ENCODE data around the gene ALPK1. TPM values are rescaled to one million over a fixed set of nuclear protein-coding genes. Genes with fewer than 3 reads are reported as not detected.

Gene ALPK1
- total RNA-seq, 1 experiment from 2014 or later: 21.3 TPM

- H3K9me2 ChIP-seq (ENCODE audit: insufficient read depth): no peaks in the 10 kb centered on the region
- DNase-seq (ENCODE audit: low read depth, low spot score) (no peak), ATAC-seq (no peak)
- POLR2A ChIA-PET: no interaction called here
- H3K4me1 ChIP-seq (ENCODE audit: control insufficient read depth in 1 of 2, insufficient read depth in 2 of 2, low read length in 2 of 2): peaks cover 0 to 4% of the 10 kb centered on the region in 2 experiments; a peak in 2 of 4 replicates
- H2AFZ ChIP-seq (ENCODE audit: low read depth, low read length, poor library complexity, severe bottlenecking): no peak overlapping the region
- BruUV-seq (replicated peaks): no TSS peak
- H3K9me3 ChIP-seq (ENCODE audit: control insufficient read depth in 1 of 2, insufficient read depth in 1 of 2, low read depth in 1 of 2, low read length in 2 of 2): no peaks in the 10 kb centered on the region
- no peaks in the 10 kb centered on the region for H3K27me3 ChIP-seq (ENCODE audit: insufficient read depth, low read length)
- no peak overlapping the region for H3K27ac ChIP-seq (ENCODE audit: low read depth, low read length)
- CTCF ChIA-PET: interaction anchor here (1.2 to 1.3 kb wide), 2 partner anchors 10 to 508 kb away, joined by 3 to 7 read pairs; no protein-coding TSS in a partner anchor
- no peak overlapping the region for H3K4me3 ChIP-seq (replicated peaks in 1 of 2; ENCODE audit: low read depth in 1 of 2, low read length in 2 of 2)
- H3K4me2 ChIP-seq (ENCODE audit: low read length): no peak overlapping the region
- TF ChIP-seq EGR1 (IDR thresholded peaks at IDR 0.05; ENCODE audit: low read depth) (no peak), POLR2A (IDR thresholded peaks at IDR 0.05; ENCODE audit: borderline replicate concordance, extremely low read depth, insufficient read depth, insufficient read length) (no peak), SP1 (IDR thresholded peaks at IDR 0.05; ENCODE audit: low read depth) (no peak), CTCF (IDR thresholded peaks at IDR 0.05 in 2 of 3, conservative IDR thresholded peaks at IDR 0.05 in 1 of 3; ENCODE audit: borderline replicate concordance in 1 of 3, insufficient read depth in 1 of 3, low read depth in 2 of 3, low read length in 2 of 3) (no peak), EZH2phosphoT487 (IDR thresholded peaks at IDR 0.05; ENCODE audit: borderline replicate concordance) (no peak), FOSL1 (IDR thresholded peaks at IDR 0.05; ENCODE audit: low read depth) (no peak), YY1 (IDR thresholded peaks at IDR 0.05; ENCODE audit: extremely low read depth, insufficient replicate concordance, low read depth, low read length) (no peak), RAD21 (IDR thresholded peaks at IDR 0.05; ENCODE audit: low read depth) (no peak), CBX3 (IDR thresholded peaks at IDR 0.05; ENCODE audit: low read depth) (no peak), ZFX (IDR thresholded peaks at IDR 0.05) (no peak), EZH2 (IDR thresholded peaks at IDR 0.05) (no peak), SRF (IDR thresholded peaks at IDR 0.05; ENCODE audit: low read depth) (no peak), POLR2AphosphoS5 (IDR thresholded peaks at IDR 0.05; ENCODE audit: low read depth, low read length) (no peak), ELF1 (IDR thresholded peaks at IDR 0.05; ENCODE audit: borderline replicate concordance, low read depth) (no peak)
- TF ChIP-seq, protein P1, sequence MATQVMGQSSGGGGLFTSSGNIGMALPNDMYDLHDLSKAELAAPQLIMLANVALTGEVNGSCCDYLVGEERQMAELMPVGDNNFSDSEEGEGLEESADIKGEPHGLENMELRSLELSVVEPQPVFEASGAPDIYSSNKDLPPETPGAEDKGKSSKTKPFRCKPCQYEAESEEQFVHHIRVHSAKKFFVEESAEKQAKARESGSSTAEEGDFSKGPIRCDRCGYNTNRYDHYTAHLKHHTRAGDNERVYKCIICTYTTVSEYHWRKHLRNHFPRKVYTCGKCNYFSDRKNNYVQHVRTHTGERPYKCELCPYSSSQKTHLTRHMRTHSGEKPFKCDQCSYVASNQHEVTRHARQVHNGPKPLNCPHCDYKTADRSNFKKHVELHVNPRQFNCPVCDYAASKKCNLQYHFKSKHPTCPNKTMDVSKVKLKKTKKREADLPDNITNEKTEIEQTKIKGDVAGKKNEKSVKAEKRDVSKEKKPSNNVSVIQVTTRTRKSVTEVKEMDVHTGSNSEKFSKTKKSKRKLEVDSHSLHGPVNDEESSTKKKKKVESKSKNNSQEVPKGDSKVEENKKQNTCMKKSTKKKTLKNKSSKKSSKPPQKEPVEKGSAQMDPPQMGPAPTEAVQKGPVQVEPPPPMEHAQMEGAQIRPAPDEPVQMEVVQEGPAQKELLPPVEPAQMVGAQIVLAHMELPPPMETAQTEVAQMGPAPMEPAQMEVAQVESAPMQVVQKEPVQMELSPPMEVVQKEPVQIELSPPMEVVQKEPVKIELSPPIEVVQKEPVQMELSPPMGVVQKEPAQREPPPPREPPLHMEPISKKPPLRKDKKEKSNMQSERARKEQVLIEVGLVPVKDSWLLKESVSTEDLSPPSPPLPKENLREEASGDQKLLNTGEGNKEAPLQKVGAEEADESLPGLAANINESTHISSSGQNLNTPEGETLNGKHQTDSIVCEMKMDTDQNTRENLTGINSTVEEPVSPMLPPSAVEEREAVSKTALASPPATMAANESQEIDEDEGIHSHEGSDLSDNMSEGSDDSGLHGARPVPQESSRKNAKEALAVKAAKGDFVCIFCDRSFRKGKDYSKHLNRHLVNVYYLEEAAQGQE (IDR thresholded peaks at IDR 0.05; ENCODE audit: low read depth): no peak
- H3K79me2 ChIP-seq (ENCODE audit: insufficient read depth, low read length): peaks cover 10% of the 10 kb centered on the region
- intact Hi-C loops (cut with micrococcal nuclease): no loop called here
- H3K36me3 ChIP-seq (ENCODE audit: control insufficient read depth in 1 of 2, insufficient read depth in 2 of 2, low read length in 2 of 2): peaks cover 8 to 13% of the 10 kb centered on the region in 2 experiments; a peak in 3 of 4 replicates
- no peaks in the 10 kb centered on the region for H4K20me1 ChIP-seq (ENCODE audit: insufficient read depth)
- no peak overlapping the region for H3K9ac ChIP-seq (ENCODE audit: low read length)
- RAD21 ChIA-PET (ENCODE audit: low non-redundant PET in 1 of 2, low total read pairs in 2 of 2, uncharacterized antibody in 2 of 2, unreplicated experiment in 2 of 2): no interaction called here
These were observed 40.1 kb upstream of the ALPK1 start for GRCh38 chr4:112257098-112257497.
